HepG2 (cell line): ENCODE results near the gene CDK7. TPM values are rescaled to one million over a fixed set of nuclear protein-coding genes. Genes with fewer than 3 reads are reported as not detected.

Source experiments
- RFXAP ChIP-seq: sonication (generic); formaldehyde crosslinking; IDR thresholded peaks from 2 replicates; pipeline ENCODE4 v1.4.0; 2020; ENCODE audit warnings: missing genetic modification reagents, borderline replicate concordance
- STAG1 ChIP-seq: sonication (generic); formaldehyde crosslinking; IDR thresholded peaks from 2 replicates; pipeline ENCODE4 v1.4.0; 2020; ENCODE audit warnings: missing genetic modification reagents
- ZBTB42 ChIP-seq: sonication (generic); formaldehyde crosslinking; IDR thresholded peaks from 2 replicates; pipeline ENCODE4 v1.5.0; 2020; ENCODE audit warnings: mild to moderate bottlenecking, missing genetic modification reagents
- ZNF432 ChIP-seq: sonication (generic); formaldehyde crosslinking; IDR thresholded peaks from 2 replicates; pipeline ENCODE4 v1.5.0; 2020; ENCODE audit warnings: missing genetic modification reagents, mild to moderate bottlenecking, borderline replicate concordance
- ZNF562 ChIP-seq: sonication (generic); formaldehyde crosslinking; IDR thresholded peaks from 2 replicates; pipeline ENCODE4 v1.8.0; 2022; ENCODE audit warnings: missing genetic modification reagents, borderline replicate concordance
- ZNF644 ChIP-seq: IDR thresholded peaks from 2 replicates; pipeline ENCODE4 v1.6.1; 2016; ENCODE audit warnings: low read depth
- ZNF670 ChIP-seq: sonication (generic); formaldehyde crosslinking; IDR thresholded peaks from 2 replicates; pipeline ENCODE4 v1.8.0; 2022; ENCODE audit warnings: mild to moderate bottlenecking, missing genetic modification reagents, borderline replicate concordance
- polyA plus RNA-seq, 8 experiments: library from polyadenylated mRNA; depleted of rRNA in 3 of 8; stranded (reverse) in 7 of 8; unstranded in 1 of 8; fragments of >200 nt; fragmentation: Illumina TruSeq in 4 of 8; extraction: Trizol in 4 of 8; gene quantifications; 2 replicates each; pipeline versions ENCODE4 v1.2.1 to v1.2.3, GENCODE V29; 2011 to 2016; ENCODE audit warnings: low read depth in 4 of 8, missing spikeins in 1 of 8, mixed read lengths in 1 of 8; ENCODE audit not compliant: insufficient read depth in 1 of 8
- total RNA-seq, 5 experiments: library from RNA; depleted of rRNA; stranded (reverse); fragments of >200 nt; fragmentation: Illumina TruSeq; extraction: Trizol; gene quantifications; 2 replicates each; pipeline ENCODE4 v1.2.3, GENCODE V29; 2016; ENCODE audit warnings: low read depth in 1 of 5
- TF ChIP-seq, protein P1 (sequence below): sonication (generic); formaldehyde crosslinking; IDR thresholded peaks from 2 replicates; pipeline ENCODE4 v1.5.1; 2020; ENCODE audit warnings: mild to moderate bottlenecking, missing genetic modification reagents, moderate library complexity
- TF ChIP-seq, protein P2 (sequence below): sonication (generic); IDR thresholded peaks from 2 replicates; pipeline ENCODE4 v1.6.1; 2016; ENCODE audit warnings: low read depth, borderline replicate concordance
- TF ChIP-seq, protein P3 (sequence below): sonication (generic); formaldehyde crosslinking; IDR thresholded peaks from 2 replicates; pipeline ENCODE4 v1.4.0; 2020; ENCODE audit warnings: missing genetic modification reagents
- TF ChIP-seq, protein P4 (sequence below), 2 experiments: sonication (generic) in 1 of 2; formaldehyde crosslinking in 1 of 2; IDR thresholded peaks; 2 replicates each; pipeline versions ENCODE4 v1.5.1 to v1.6.1; 2011 to 2020; ENCODE audit warnings: borderline replicate concordance in 1 of 2, low read depth in 1 of 2, low read length in 1 of 2, mild to moderate bottlenecking in 1 of 2, missing genetic modification reagents in 1 of 2, moderate library complexity in 1 of 2

Gene CDK7
- total and polyA plus RNA-seq, 2 of the 13 experiments (the other 11 are each of a cell fraction or from before 2014, with no cell fraction given): 41.2 to 54.9 TPM

DNA sequence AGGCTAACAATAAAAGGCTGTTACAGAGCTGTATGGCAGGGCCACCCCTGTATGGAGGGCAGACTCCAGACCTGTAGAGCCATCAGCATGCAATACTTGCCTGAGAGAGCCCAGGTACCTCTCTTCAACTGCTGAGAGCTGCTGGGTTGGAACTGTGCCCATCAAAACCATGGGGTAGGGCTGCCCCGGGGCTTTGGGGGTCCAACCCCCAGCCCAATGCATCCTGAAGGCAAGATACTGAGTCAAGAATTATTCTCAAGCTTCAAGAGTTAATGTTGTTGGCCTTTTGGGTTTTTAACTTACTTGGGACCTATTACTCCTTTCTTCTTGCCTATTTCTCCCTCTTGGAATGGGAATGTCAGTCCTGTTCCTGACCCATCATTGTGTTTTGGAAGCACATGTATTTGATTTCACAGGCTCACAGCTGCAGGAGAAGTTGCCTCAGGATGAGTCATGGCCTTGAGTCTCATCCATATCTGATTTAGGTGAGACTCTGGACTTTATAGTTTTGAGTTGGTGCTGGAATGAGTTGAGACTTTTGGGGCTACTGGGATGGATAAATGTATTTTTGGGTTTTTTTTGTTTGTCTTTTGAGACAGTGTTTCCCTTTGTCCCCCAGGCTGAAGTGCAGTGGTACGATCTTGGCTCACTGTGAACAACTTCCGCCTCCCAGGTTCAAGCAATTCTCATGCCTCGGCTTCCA lies 21.0 kb upstream of the CDK7 start (continued):
- TF ChIP-seq STAG1 (no peak), RFXAP (CRISPR knock-in tag) (no peak), ZNF562 (CRISPR knock-in tag) (no peak), ZNF432 (CRISPR knock-in tag) (no peak), ZBTB42 (CRISPR knock-in tag) (no peak), ZNF644 (0 out of 2 replicates have a peak, but pooled peaks have one; percentile 42), ZNF670 (no peak)
- TF ChIP-seq, protein P1, sequence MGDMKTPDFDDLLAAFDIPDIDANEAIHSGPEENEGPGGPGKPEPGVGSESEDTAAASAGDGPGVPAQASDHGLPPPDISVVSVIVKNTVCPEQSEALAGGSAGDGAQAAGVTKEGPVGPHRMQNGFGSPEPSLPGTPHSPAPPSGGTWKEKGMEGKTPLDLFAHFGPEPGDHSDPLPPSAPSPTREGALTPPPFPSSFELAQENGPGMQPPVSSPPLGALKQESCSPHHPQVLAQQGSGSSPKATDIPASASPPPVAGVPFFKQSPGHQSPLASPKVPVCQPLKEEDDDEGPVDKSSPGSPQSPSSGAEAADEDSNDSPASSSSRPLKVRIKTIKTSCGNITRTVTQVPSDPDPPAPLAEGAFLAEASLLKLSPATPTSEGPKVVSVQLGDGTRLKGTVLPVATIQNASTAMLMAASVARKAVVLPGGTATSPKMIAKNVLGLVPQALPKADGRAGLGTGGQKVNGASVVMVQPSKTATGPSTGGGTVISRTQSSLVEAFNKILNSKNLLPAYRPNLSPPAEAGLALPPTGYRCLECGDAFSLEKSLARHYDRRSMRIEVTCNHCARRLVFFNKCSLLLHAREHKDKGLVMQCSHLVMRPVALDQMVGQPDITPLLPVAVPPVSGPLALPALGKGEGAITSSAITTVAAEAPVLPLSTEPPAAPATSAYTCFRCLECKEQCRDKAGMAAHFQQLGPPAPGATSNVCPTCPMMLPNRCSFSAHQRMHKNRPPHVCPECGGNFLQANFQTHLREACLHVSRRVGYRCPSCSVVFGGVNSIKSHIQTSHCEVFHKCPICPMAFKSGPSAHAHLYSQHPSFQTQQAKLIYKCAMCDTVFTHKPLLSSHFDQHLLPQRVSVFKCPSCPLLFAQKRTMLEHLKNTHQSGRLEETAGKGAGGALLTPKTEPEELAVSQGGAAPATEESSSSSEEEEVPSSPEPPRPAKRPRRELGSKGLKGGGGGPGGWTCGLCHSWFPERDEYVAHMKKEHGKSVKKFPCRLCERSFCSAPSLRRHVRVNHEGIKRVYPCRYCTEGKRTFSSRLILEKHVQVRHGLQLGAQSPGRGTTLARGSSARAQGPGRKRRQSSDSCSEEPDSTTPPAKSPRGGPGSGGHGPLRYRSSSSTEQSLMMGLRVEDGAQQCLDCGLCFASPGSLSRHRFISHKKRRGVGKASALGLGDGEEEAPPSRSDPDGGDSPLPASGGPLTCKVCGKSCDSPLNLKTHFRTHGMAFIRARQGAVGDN: no peak; the same call in 1 of the 2 replicates
- TF ChIP-seq, protein P2, sequence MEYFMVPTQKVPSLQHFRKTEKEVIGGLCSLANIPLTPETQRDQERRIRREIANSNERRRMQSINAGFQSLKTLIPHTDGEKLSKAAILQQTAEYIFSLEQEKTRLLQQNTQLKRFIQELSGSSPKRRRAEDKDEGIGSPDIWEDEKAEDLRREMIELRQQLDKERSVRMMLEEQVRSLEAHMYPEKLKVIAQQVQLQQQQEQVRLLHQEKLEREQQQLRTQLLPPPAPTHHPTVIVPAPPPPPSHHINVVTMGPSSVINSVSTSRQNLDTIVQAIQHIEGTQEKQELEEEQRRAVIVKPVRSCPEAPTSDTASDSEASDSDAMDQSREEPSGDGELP: peak; percentile 60; the same call in 1 of the 2 replicates
- TF ChIP-seq, protein P3, sequence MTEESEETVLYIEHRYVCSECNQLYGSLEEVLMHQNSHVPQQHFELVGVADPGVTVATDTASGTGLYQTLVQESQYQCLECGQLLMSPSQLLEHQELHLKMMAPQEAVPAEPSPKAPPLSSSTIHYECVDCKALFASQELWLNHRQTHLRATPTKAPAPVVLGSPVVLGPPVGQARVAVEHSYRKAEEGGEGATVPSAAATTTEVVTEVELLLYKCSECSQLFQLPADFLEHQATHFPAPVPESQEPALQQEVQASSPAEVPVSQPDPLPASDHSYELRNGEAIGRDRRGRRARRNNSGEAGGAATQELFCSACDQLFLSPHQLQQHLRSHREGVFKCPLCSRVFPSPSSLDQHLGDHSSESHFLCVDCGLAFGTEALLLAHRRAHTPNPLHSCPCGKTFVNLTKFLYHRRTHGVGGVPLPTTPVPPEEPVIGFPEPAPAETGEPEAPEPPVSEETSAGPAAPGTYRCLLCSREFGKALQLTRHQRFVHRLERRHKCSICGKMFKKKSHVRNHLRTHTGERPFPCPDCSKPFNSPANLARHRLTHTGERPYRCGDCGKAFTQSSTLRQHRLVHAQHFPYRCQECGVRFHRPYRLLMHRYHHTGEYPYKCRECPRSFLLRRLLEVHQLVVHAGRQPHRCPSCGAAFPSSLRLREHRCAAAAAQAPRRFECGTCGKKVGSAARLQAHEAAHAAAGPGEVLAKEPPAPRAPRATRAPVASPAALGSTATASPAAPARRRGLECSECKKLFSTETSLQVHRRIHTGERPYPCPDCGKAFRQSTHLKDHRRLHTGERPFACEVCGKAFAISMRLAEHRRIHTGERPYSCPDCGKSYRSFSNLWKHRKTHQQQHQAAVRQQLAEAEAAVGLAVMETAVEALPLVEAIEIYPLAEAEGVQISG: peak; percentile 17; the same call in 1 of the 2 replicates
- TF ChIP-seq, protein P4, sequence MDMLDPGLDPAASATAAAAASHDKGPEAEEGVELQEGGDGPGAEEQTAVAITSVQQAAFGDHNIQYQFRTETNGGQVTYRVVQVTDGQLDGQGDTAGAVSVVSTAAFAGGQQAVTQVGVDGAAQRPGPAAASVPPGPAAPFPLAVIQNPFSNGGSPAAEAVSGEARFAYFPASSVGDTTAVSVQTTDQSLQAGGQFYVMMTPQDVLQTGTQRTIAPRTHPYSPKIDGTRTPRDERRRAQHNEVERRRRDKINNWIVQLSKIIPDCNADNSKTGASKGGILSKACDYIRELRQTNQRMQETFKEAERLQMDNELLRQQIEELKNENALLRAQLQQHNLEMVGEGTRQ (IDR thresholded peaks at IDR 0.05; ENCODE audit: low read depth, low read length): no peak
- TF ChIP-seq, protein P4 (CRISPR knock-in tag; IDR thresholded peaks at IDR 0.05; ENCODE audit: borderline replicate concordance): no peak
